Panc1 (cell line): ENCODE results near the gene SLC25A13.

ENCODE experiments used
- CTCF ChIP-seq: fragments of 450-650 bp; IDR thresholded peaks from 2 replicates; pipeline ENCODE4 v1.5.1; 2017; ENCODE audit warnings: mild to moderate bottlenecking
- SIN3A ChIP-seq: IDR thresholded peaks from 2 replicates; pipeline ENCODE4 v1.6.1; 2012; ENCODE audit warnings: low read depth, mild to moderate bottlenecking, low read length, moderate library complexity, borderline replicate concordance; ENCODE audit not compliant: insufficient read depth

DNA sequence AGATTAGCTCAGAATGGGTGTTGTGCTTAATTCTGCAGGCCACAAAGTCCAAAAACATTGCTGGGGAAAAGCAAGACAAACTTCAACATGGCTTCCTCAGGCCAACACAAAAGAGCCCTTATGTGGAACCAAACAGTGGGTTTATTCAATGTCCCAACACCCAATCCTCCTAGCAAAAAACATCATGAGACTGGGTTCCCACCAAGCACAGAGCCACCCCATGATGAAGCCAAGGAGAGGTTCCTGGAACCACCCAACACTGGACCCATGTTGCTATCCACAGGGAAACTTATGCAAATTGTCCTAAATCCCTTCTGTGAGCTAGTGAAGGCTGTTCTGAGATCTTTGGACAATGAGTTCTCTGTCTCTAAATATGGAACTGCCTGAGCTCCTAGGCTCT lies 24.0 kb downstream of the SLC25A13 start:
- TF ChIP-seq SIN3A (no peak), CTCF (no peak)
